K562 (cell line): ENCODE results near the gene VEGFA.

Source experiments
- BRCA1 ChIP-seq, 2 experiments: fragments of 450-650 bp in 1 of 2; sonication (generic) in 1 of 2; formaldehyde crosslinking in 1 of 2; IDR thresholded peaks; 2 replicates each; pipeline versions ENCODE4 v1.5.0 to v1.6.1; 2017 to 2020; ENCODE audit warnings: mild to moderate bottlenecking in 1 of 2, missing genetic modification reagents in 1 of 2
- FOXP4 ChIP-seq: sonication (generic); formaldehyde crosslinking; IDR thresholded peaks from 2 replicates; pipeline ENCODE4 v1.8.0; 2022; ENCODE audit warnings: mild to moderate bottlenecking, missing genetic modification reagents, borderline replicate concordance
- TCFL5 ChIP-seq: fragments of 250-450 bp; sonication (Bioruptor Pico); conservative IDR thresholded peaks from 2 replicates; pipeline ENCODE4 v1.6.1; 2021; ENCODE audit warnings: mild to moderate bottlenecking, moderate library complexity, matching md5 sums

DNA sequence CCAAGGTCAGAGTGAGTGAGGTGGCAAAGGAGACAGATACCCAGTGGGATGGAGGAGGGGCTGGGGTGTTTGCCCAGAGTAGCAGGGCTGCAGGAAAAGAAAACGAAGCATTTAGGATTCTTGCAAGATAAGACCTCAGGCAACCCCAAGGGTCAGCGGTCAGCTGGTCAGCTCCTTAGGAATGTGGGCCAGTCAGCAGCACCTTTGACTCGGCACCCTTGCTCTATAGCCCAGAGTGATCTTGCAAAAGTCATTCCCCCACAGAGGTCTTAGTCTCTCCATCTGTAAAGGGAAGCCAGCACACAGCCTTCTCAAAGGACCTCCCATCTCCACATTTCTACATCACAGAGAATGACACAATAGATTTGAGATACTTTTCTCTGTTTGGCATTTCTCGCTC is 56.7 kb downstream of the VEGFA start:
- TF ChIP-seq TCFL5 (CRISPR knock-in tag) (no peak), FOXP4 (no peak), BRCA1 (IDR thresholded peaks at IDR 0.05) (no peak), BRCA1 (CRISPR knock-in tag; IDR thresholded peaks at IDR 0.05) (no peak)
